Mesendoderm (in vitro differentiated cells): ENCODE results near the gene PRSS38.

ENCODE experiments used
- DNase-seq: peaks from one replicate; pipeline ENCODE4 v3.0.0; 2013
- H2AK5ac ChIP-seq: 2 replicates; pipeline ENCODE4 v1.6.1; 2013; ENCODE audit warnings: low read length, inconsistent platforms
- H2BK120ac ChIP-seq: 2 replicates; pipeline ENCODE4 v1.6.1; 2013; ENCODE audit warnings: low read depth, mild to moderate bottlenecking, low read length, moderate library complexity, mixed read lengths
- H2BK15ac ChIP-seq: replicated peaks from 2 replicates; pipeline ENCODE4 v1.6.1; 2013; ENCODE audit warnings: low read depth, mild to moderate bottlenecking, moderate library complexity
- H2BK5ac ChIP-seq: 2 replicates; pipeline ENCODE4 v1.6.1; 2013; ENCODE audit warnings: low read length, inconsistent platforms
- H3K18ac ChIP-seq: 2 replicates; pipeline ENCODE4 v1.6.1; 2013; ENCODE audit warnings: mild to moderate bottlenecking, low read length, mixed read lengths
- H3K23ac ChIP-seq: one replicate; pipeline ENCODE4 v1.6.1; 2013; ENCODE audit warnings: low read length
- H3K27ac ChIP-seq: 2 replicates; pipeline ENCODE4 v1.5.1; 2013; ENCODE audit warnings: low read depth, mild to moderate bottlenecking, inconsistent platforms, low read length, moderate library complexity
- H3K27me3 ChIP-seq: 2 replicates; pipeline ENCODE4 v1.6.1; 2013; ENCODE audit warnings: low read length, control low read depth, mild to moderate bottlenecking, inconsistent platforms; ENCODE audit not compliant: insufficient read depth, poor library complexity
- H3K36me3 ChIP-seq: 2 replicates; pipeline ENCODE4 v1.6.1; 2013; ENCODE audit warnings: low read length, inconsistent platforms; ENCODE audit not compliant: control insufficient read depth, insufficient read depth
- H3K4ac ChIP-seq: one replicate; pipeline ENCODE4 v1.6.1; 2013; ENCODE audit warnings: low read depth, mild to moderate bottlenecking, low read length, moderate library complexity
- H3K4me1 ChIP-seq: 2 replicates; pipeline ENCODE4 v1.6.1; 2013; ENCODE audit warnings: low read depth, low read length, inconsistent platforms; ENCODE audit not compliant: control insufficient read depth
- H3K4me2 ChIP-seq: 2 replicates; pipeline ENCODE4 v1.6.1; 2013; ENCODE audit warnings: low read length
- H3K4me3 ChIP-seq: 2 replicates; pipeline ENCODE4 v1.5.1; 2013; ENCODE audit warnings: mild to moderate bottlenecking, low read length
- H3K56ac ChIP-seq: one replicate; pipeline ENCODE4 v1.6.1; 2013; ENCODE audit warnings: low read length
- H3K79me1 ChIP-seq: 2 replicates; pipeline ENCODE4 v1.6.1; 2013; ENCODE audit warnings: low read length, inconsistent platforms
- H3K79me2 ChIP-seq: 2 replicates; pipeline ENCODE4 v1.6.1; 2013; ENCODE audit warnings: mild to moderate bottlenecking, low read length; ENCODE audit not compliant: control insufficient read depth, insufficient read depth
- H3K9ac ChIP-seq: 2 replicates; pipeline ENCODE4 v1.6.1; 2013; ENCODE audit warnings: low read length, inconsistent platforms
- H4K5ac ChIP-seq: one replicate; pipeline ENCODE4 v1.6.1; 2013; ENCODE audit warnings: low read length
- H4K8ac ChIP-seq: one replicate; pipeline ENCODE4 v1.6.1; 2013; ENCODE audit warnings: low read depth, mild to moderate bottlenecking, control low read depth, low read length, moderate library complexity
- WGBS: extraction: QIAGEN DNeasy Blood & Tissue Kit; methylation state at CpG from one replicate; pipeline ENCODE4 v1.1.7; 2013; ENCODE audit warnings: low lambda C conversion rate, missing lambda C conversion rate; ENCODE audit not compliant: insufficient coverage; ENCODE audit errors: extremely low coverage; 5-methylcytosine and 5-hydroxymethylcytosine counted together

The PRSS38 gene

DNA sequence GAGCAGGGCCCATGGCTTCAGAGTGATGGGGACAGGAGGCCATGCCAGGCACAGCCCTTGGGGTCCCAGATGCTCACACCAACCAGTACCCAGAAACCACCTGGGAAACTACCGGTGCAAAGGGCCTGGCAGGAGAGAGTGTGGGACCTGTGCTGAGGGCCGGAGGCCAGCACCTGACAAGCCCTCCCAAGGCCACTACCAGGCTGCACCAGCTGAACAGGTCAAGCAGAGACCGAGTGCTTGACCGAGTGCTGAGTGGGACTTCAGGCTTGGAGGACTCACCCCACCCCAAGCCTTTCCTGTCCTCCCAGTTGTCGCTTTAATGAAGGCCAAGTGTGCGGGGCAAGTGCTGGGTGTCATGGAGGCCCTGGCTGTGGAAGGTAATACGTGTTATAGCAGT, 43.7 kb upstream of the PRSS38 start:
- H3K56ac ChIP-seq = no peak overlapping the region
- no peak overlapping the region for H2BK5ac ChIP-seq
- no peak overlapping the region for H2AK5ac ChIP-seq
- no peak overlapping the region for H4K8ac ChIP-seq
- H3K27ac ChIP-seq = no peak overlapping the region
- WGBS = no CpG with 5 or more reads among the region's 7 CpGs
- H4K5ac ChIP-seq = no peak overlapping the region
- no peak overlapping the region for H3K4ac ChIP-seq
- H3K23ac ChIP-seq = no peak overlapping the region
- no peak overlapping the region for H3K4me3 ChIP-seq
- no peaks in the 10 kb centered on the region for H3K27me3 ChIP-seq
- H3K18ac ChIP-seq = no peak overlapping the region
- no peak overlapping the region for H2BK15ac ChIP-seq
- no peak overlapping the region for H3K9ac ChIP-seq
- peaks cover 7% of the 10 kb centered on the region for H3K36me3 ChIP-seq
- no peaks in the 10 kb centered on the region for H3K79me2 ChIP-seq
- peaks cover 5% of the 10 kb centered on the region for H3K79me1 ChIP-seq
- H2BK120ac ChIP-seq = no peak overlapping the region
- H3K4me2 ChIP-seq = no peak overlapping the region
- no peaks in the 10 kb centered on the region for H3K4me1 ChIP-seq
- no peak for DNase-seq

DNA sequence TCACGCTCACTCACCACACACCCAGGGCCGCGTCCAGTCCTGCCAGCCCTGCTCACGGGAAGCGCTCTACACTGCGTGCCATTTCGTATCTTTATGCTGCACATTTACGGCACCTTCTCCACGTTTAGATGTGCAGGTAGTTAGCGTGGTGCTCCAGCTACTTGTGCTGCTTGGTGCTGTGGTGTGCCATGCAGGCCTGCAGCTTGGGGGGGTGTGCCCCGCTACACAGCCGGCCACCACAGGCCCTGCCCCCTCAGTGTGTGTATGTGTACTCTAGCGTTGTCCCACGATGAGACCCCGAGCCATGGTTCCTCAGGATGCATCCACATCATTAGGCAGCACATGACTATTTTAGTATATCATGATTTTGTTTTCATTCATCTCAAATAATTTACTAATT, 41.9 kb upstream of the PRSS38 start:
- Histone ChIP-seq H3K18ac (no peak overlapping the region), H2BK15ac (no peak overlapping the region), H2AK5ac (no peak overlapping the region), H2BK120ac (no peak overlapping the region), H3K9ac (no peak overlapping the region), H4K8ac (no peak overlapping the region), H3K23ac (no peak overlapping the region), H4K5ac (no peak overlapping the region), H3K56ac (no peak overlapping the region), H3K4me1 (no peaks in the 10 kb centered on the region), H3K4me3 (no peak overlapping the region), H3K27me3 (no peaks in the 10 kb centered on the region), H3K4ac (no peak overlapping the region), H3K36me3 (no peaks in the 10 kb centered on the region), H3K79me1 (no peaks in the 10 kb centered on the region), H3K79me2 (no peaks in the 10 kb centered on the region), H3K27ac (no peak overlapping the region), H2BK5ac (no peak overlapping the region), H3K4me2 (no peak overlapping the region)
- no peak for DNase-seq
- no CpG with 5 or more reads among the region's 15 CpGs for WGBS

DNA sequence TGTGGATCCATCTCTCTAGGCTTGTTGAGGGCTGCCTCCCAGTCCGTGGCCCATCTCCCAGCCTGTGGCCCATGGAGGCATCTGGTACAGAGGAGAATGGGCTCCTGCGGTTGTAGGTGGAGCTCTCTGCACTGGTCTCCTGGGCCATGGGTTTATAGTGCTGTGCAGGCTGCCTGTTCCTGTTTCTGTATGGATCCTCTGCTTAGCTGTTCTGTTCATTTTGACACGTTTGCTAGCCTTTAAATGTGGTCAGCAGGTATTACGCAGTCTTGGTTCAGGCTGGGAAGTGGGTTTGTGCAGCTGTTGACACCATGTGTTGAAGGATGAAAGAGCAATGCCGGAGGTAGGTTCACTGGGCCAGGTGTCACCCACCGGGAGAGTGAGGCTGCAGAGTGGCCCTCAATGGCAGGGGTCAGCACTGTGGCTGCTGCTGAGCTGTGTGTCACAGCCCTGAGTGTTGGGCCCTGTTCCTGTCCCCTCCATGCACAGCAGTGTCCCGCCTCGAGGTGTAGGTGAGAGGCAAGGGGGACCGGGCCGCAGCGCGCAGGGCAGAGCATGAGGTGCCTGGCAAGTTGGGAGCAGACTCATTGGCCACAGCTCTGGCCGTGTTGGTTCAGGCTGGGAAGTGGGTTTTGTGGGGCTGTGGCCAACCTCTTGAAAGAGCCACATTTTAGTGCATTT, 41.3 kb upstream of the PRSS38 start:
- Histone ChIP-seq H4K5ac (no peak overlapping the region), H3K4me1 (no peaks in the 10 kb centered on the region), H3K36me3 (no peaks in the 10 kb centered on the region), H3K27me3 (no peaks in the 10 kb centered on the region), H3K79me2 (no peaks in the 10 kb centered on the region), H3K4ac (no peak overlapping the region), H3K4me3 (no peak overlapping the region), H3K79me1 (no peaks in the 10 kb centered on the region), H3K56ac (no peak overlapping the region), H2AK5ac (no peak overlapping the region), H3K9ac (no peak overlapping the region), H3K27ac (no peak overlapping the region), H2BK5ac (no peak overlapping the region), H3K4me2 (no peak overlapping the region), H3K18ac (no peak overlapping the region), H2BK120ac (no peak overlapping the region), H4K8ac (no peak overlapping the region), H2BK15ac (no peak overlapping the region), H3K23ac (no peak overlapping the region)
- DNase-seq = no peak
- no CpG with 5 or more reads among the region's 13 CpGs for WGBS

DNA sequence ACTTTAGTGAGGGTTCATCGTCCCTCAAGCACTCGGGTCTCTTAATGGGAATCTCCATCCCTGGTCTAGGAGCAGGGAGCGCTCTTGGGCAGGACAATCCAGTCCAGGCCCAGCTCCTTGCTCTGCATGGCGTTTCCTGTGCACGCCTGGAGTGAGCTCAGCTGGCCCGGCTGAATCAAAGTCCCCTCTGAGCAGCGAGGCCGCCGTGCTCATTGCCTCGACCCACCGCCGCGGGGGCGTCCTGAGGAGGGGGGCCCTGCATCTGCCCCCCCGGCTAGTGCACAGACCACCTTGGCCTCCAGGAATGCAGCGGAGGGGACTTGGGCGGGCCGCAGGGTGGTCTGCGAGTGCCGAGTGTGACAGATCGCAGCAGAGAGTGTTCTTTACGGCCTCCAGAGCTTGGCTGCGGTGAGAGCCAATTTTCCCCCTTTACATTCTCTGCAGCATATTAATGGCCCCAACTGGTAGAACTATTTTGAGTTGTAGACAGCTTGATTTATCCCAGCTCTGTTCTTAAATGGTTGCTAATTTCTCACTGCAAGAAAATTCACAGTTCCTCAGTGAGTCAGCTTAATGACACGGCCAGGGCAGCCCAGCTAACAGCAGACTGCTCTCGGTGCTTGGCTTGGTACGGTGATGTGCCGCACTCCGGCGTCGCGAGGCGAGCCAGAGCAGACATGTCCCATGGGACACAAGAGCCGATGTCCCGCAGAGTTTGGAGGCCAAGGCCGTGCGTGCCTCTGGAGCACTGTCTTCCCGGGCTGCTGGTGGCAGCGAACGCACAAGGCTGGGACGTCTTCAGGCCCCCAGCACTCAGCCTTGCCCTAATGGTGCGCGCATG, 40.4 kb upstream of the PRSS38 start:
- H2BK120ac ChIP-seq = no peak overlapping the region
- no peak overlapping the region for H2BK15ac ChIP-seq
- H3K27me3 ChIP-seq = no peaks in the 10 kb centered on the region
- H4K8ac ChIP-seq = no peak overlapping the region
- no peaks in the 10 kb centered on the region for H3K79me1 ChIP-seq
- H3K18ac ChIP-seq = no peak overlapping the region
- no peak overlapping the region for H2AK5ac ChIP-seq
- H3K79me2 ChIP-seq = no peaks in the 10 kb centered on the region
- H3K4me2 ChIP-seq = no peak overlapping the region
- no peak overlapping the region for H3K56ac ChIP-seq
- H3K9ac ChIP-seq = no peak overlapping the region
- no peak overlapping the region for H2BK5ac ChIP-seq
- H3K4ac ChIP-seq = no peak overlapping the region
- no peak overlapping the region for H4K5ac ChIP-seq
- no peaks in the 10 kb centered on the region for H3K36me3 ChIP-seq
- H3K4me3 ChIP-seq = no peak overlapping the region
- H3K23ac ChIP-seq = no peak overlapping the region
- no peaks in the 10 kb centered on the region for H3K4me1 ChIP-seq
- WGBS = no CpG with 5 or more reads among the region's 42 CpGs
- DNase-seq = no peak
- no peak overlapping the region for H3K27ac ChIP-seq

DNA sequence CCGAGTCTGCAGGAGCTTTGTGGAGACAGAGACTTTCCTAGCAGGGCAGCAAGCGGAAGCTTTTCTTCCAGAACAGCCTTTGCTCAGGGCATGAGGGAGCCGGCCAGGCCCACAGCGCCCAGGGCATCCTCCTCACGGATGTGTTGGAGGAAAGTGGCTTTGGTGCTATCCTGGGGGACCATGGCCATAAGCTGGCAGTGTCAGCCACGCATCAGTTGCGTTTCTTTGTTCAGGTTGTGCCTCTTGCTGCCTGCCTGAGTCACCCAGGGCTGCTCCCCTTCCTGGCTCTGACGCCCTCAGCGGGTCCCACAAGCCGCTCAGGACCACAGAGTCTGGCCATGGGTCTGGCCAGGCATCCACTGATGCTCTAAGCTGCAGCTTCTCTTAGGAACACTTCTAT, 39.6 kb upstream of the PRSS38 start:
- Histone ChIP-seq H2AK5ac (no peak overlapping the region), H4K8ac (no peak overlapping the region), H3K4me3 (no peak overlapping the region), H2BK15ac (no peak overlapping the region), H3K36me3 (no peaks in the 10 kb centered on the region), H3K27ac (no peak overlapping the region), H3K56ac (no peak overlapping the region), H3K4me1 (no peaks in the 10 kb centered on the region), H4K5ac (no peak overlapping the region), H3K79me1 (no peaks in the 10 kb centered on the region), H3K18ac (no peak overlapping the region), H2BK5ac (no peak overlapping the region), H3K23ac (no peak overlapping the region), H3K79me2 (no peaks in the 10 kb centered on the region), H3K4me2 (no peak overlapping the region), H3K27me3 (no peaks in the 10 kb centered on the region), H3K4ac (no peak overlapping the region), H3K9ac (no peak overlapping the region), H2BK120ac (no peak overlapping the region)
- no CpG with 5 or more reads among the region's 10 CpGs for WGBS
- no peak for DNase-seq
